Gastroesophageal sphincter (tissue), 3 donors: ENCODE measurements around the gene SLC25A21.

Experiments
- CTCF ChIP-seq, 4 experiments: fragments of 200-600 bp in 2 of 4; fragments of 450-650 bp in 2 of 4; sonication (generic) in 1 of 4; IDR thresholded peaks; one replicate each; pipeline ENCODE4 v1.5.1; 2017 to 2019; ENCODE audit warnings: antibody characterized with exemption in 4 of 4, mild to moderate bottlenecking in 2 of 4, moderate library complexity in 2 of 4
- EP300 ChIP-seq: sonication (generic); formaldehyde crosslinking; IDR thresholded peaks from one replicate; pipeline ENCODE4 v1.6.1; 2017; ENCODE audit warnings: antibody characterized with exemption, mild to moderate bottlenecking
- POLR2A ChIP-seq, 2 donors: fragments of 450-650 bp; IDR thresholded peaks; one replicate each; pipeline ENCODE4 v1.6.1; 2017; ENCODE audit warnings: antibody characterized with exemption in 2 of 2, mild to moderate bottlenecking in 2 of 2, moderate library complexity in 1 of 2
- POLR2AphosphoS5 ChIP-seq: sonication (generic); formaldehyde crosslinking; IDR thresholded peaks from one replicate; pipeline ENCODE4 v1.6.1; 2017; ENCODE audit warnings: antibody characterized with exemption

GRCh38 chr14:36816481-36816880, 355.9 kb downstream of the SLC25A21 start:
- TF ChIP-seq POLR2AphosphoS5 (no peak), CTCF (IDR thresholded peaks at IDR 0.05) (no peak), POLR2A (IDR thresholded peaks at IDR 0.05) (no peak), EP300 (no peak)
